BLaER1 (cell line): ENCODE data around the gene PDP2.
"Not testable (repeated sequence)": the region's sequence is repeated elsewhere in the genome, so short reads cannot be mapped to it uniquely, and the experiment has no call there.

Experiments used
- H3K27ac ChIP-seq: shearing (Covaris generic); formaldehyde crosslinking; 2 replicates; pipeline ENCODE4 v1.8.1; 2022
- H3K27me3 ChIP-seq: shearing (Covaris generic); formaldehyde crosslinking; 2 replicates; pipeline ENCODE4 v1.8.1; 2022
- H3K36me3 ChIP-seq: shearing (Covaris generic); formaldehyde crosslinking; 2 replicates; pipeline ENCODE4 v1.8.1; 2022
- H3K4me1 ChIP-seq: shearing (Covaris generic); formaldehyde crosslinking; 2 replicates; pipeline ENCODE4 v1.8.1; 2022
- H3K4me2 ChIP-seq: shearing (Covaris generic); formaldehyde crosslinking; 2 replicates; pipeline ENCODE4 v1.8.1; 2022
- H3K4me3 ChIP-seq: shearing (Covaris generic); formaldehyde crosslinking; 2 replicates; pipeline ENCODE4 v1.8.1; 2022
- H3K9ac ChIP-seq: shearing (Covaris generic); formaldehyde crosslinking; 2 replicates; pipeline ENCODE4 v1.8.1; 2022
- H3K9me3 ChIP-seq: shearing (Covaris generic); formaldehyde crosslinking; 2 replicates; pipeline ENCODE4 v1.8.1; 2022
- H4K20me1 ChIP-seq: shearing (Covaris generic); formaldehyde crosslinking; 2 replicates; pipeline ENCODE4 v1.8.1; 2022
- Cebpa-rat ChIP-seq: shearing (Covaris generic); IDR thresholded peaks from 2 replicates; pipeline ENCODE4 v1.8.1; 2022

Gene PDP2

DNA sequence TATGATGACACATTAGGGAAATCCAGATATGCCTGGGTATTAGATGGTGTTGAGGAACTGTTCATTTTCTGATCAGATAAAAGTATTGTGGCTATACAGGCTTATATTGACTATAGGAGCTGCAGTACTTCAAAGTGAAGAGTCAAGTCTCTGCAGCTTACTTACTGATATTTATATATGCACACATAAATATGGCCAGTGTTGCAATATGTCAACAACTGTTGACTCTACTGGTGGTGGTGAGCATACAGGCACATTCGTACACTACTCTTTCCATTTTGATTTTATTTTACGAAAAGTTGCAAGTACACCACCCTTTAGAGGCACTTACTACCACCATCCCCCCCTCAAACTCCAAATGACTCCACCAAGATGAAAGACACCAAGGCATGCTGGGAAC, 51.4 kb downstream of the PDP2 start:
- Histone ChIP-seq H3K9me3 (no peaks in the 10 kb centered on the region), H3K27me3 (peaks cover 6% of the 10 kb centered on the region), H3K9ac (no peak overlapping the region), H4K20me1 (peaks cover 36% of the 10 kb centered on the region), H3K27ac (no peak overlapping the region), H3K36me3 (peaks cover 24% of the 10 kb centered on the region), H3K4me2 (no peak overlapping the region), H3K4me3 (no peak overlapping the region), H3K4me1 (peaks cover 56% of the 10 kb centered on the region)
- no peak for TF ChIP-seq Cebpa-rat

DNA sequence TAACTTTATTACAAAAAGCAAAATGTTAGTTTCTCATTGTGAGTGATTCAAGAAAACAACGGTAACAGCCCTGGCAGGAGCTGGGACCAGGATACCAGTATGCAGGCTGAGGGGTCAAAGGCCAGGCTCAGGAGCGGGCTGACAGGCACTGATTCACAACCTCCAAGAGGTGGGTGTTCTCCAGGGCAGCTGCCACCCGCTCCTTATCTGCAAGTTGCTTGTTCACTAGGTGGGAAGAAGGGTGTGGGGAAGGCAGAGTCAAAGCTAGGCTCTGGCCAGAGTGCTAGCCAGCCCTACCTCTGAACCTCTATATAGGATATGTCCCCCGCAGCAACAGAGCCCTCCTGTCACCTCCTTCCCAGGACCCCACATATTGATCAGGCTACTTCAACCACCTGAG, 51.8 kb downstream of the PDP2 start:
- no peak overlapping the region for H3K27ac ChIP-seq
- H3K4me2 ChIP-seq: peak overlapping the region; percentile 99; the same call in 1 of the 2 replicates
- no peak overlapping the region for H3K9ac ChIP-seq
- peaks cover 2% of the 10 kb centered on the region; the same call in 1 of the 2 replicates for H3K27me3 ChIP-seq
- H3K4me3 ChIP-seq: no peak overlapping the region
- peaks cover 28% of the 10 kb centered on the region for H3K36me3 ChIP-seq
- peaks cover 56% of the 10 kb centered on the region for H3K4me1 ChIP-seq
- H4K20me1 ChIP-seq: peaks cover 40% of the 10 kb centered on the region
- no peak for TF ChIP-seq Cebpa-rat
- no peaks in the 10 kb centered on the region for H3K9me3 ChIP-seq

DNA sequence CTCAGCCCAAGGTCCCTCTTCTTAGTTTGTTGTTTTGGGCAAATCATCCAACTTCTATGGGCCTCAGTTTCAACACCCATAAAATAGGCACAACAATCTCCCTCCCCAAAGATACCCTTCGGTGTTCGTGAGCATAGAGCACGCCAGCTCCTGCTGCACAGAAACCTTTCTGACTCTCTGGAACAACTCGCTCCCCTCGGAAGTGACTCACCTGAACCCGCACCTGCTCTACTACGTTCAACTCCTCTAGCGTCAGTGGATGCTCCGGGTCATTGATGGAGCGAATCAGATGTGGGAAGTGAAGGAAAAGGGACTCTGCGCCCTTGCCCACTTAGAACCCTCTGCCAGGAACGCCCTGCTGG, 53.4 kb downstream of the PDP2 start:
- H3K4me1 ChIP-seq: peaks cover 49% of the 10 kb centered on the region
- H4K20me1 ChIP-seq: peaks cover 57% of the 10 kb centered on the region
- H3K4me3 ChIP-seq: peak overlapping the region; percentile 99
- H3K36me3 ChIP-seq: peaks cover 45% of the 10 kb centered on the region
- peak overlapping the region; percentile 97 for H3K9ac ChIP-seq
- peak overlapping the region; percentile 99 for H3K4me2 ChIP-seq
- TF ChIP-seq Cebpa-rat: no peak
- no peaks in the 10 kb centered on the region for H3K9me3 ChIP-seq
- H3K27ac ChIP-seq: peak overlapping the region; percentile 97
- no peaks in the 10 kb centered on the region for H3K27me3 ChIP-seq

DNA sequence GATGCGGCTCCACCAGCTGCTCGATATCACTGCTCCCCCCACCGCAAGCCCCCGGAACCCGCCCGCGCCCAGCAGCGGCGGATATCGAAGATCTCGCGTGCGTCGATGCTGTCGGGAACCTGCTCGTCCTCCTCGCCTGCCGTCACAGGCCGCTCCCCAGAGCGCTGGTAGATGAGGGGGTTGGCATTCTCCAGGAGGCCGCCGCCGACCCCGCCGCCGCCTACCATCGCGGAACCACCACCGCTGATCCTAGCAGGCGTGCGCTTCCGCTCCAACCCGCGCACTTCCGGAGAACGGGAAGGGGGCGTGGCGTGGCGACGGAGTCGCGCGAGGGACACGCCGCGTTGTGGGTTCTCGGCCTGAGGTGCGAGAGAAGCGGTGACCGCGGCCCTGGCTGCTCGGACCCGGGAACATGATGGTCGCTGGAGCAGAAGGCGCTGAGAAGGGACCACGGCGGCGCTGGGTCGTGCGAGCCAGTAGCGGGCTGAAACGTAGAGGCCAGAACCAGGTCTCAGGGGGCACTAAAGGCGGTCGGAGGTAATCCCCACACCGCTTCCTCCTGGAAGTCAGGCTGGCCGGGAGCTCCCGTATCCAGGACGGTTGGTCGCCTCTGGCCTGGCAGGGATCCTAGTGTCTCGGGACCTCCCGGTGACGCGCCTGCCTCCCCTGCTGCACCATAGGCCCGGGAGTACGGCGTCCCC, 54.0 kb downstream of the PDP2 start, which contains the start of gene CIAO2B:
Gene CIAO2B (minus strand): TSS at position 265 of the 701 bp plus-strand sequence. CDS start 38 bp downstream, at position 227.
- H3K4me2 ChIP-seq: peak within 1 kb of the TSS; percentile 99
- peaks cover 62% of the 10 kb centered on the region for H4K20me1 ChIP-seq
- peak within 1 kb of the TSS; percentile 97 for H3K27ac ChIP-seq
- peak within 1 kb of the TSS; percentile 99 for H3K4me3 ChIP-seq
- no peaks in the 10 kb centered on the region for H3K9me3 ChIP-seq
- peak within 1 kb of the TSS; percentile 97 for H3K9ac ChIP-seq
- H3K36me3 ChIP-seq: peaks cover 50% of the 10 kb centered on the region
- H3K27me3 ChIP-seq: no peaks in the 10 kb centered on the region
- no peak for TF ChIP-seq Cebpa-rat
- peaks cover 49% of the 10 kb centered on the region for H3K4me1 ChIP-seq

DNA sequence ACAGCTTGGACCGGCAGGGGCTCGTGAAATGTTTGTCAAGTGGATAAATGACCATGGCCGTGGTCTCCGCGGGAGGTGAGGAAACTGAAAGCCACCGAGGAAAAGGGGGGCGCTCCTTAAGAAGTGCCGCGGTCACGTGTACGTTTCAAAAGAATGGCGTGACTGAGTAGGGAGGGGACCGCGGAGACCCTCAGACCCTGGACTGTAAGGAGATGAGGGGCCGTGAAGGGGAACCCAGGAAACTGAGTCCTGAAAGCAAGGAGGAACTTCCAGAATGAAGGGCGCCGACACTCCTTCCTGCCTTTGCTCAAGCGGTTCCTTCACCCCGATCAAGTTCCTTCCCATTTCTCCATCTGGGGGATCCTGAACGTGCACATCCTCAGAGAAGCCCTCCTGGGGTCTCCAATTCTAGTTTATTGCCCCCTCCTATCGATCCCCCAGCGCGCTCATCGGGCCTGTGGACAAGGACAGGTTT, 54.6 kb downstream of the PDP2 start:
- peaks cover 56% of the 10 kb centered on the region for H3K36me3 ChIP-seq
- peaks cover 49% of the 10 kb centered on the region for H3K4me1 ChIP-seq
- H4K20me1 ChIP-seq: peaks cover 68% of the 10 kb centered on the region
- peak overlapping the region; percentile 97 for H3K27ac ChIP-seq
- H3K4me3 ChIP-seq: peak overlapping the region; percentile 99
- peak overlapping the region; percentile 99 for H3K4me2 ChIP-seq
- H3K9ac ChIP-seq: peak overlapping the region; percentile 97
- H3K27me3 ChIP-seq, H3K9me3 ChIP-seq: not testable (repeated sequence)

DNA sequence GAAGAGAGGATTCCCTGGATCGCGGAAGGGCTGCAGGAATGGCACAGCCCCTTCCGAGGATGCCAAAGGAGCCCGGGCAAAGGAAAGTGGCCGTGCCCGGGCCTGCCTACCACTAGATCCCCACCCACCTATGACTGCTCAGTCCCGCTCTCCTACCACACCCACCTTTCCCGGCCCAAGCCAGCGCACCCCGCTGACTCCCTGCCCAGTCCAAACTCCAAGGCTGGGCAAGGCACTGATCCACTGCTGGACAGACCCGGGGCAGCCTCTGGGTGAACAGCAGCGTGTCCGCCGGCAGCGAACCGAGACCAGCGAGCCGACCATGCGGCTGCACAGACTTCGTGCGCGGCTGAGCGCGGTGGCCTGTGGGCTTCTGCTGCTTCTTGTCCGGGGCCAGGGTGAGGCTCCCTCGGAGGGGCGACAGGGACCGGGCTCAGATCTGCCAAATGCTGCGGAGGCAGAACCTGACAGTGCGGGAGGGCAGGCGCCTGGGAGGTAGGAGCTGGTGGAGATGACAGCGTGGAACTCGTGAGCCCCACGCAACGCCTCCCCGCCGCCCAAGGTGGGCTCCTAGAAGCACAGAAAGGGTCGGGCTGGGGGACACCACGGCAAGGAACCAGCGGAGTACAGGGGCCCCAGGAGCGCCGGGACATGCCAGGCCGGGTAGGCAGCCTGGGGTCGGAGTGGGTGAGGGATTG, 55.1 kb downstream of the PDP2 start, which contains the start of gene CES2:
Gene CES2 (plus strand): TSS at position 203 of the 698 bp plus-strand sequence. CDS start 120 bp downstream, at position 323.
- H3K9me3 ChIP-seq: no peaks in the 10 kb centered on the region
- H3K36me3 ChIP-seq: peaks cover 62% of the 10 kb centered on the region
- peaks cover 49% of the 10 kb centered on the region for H3K4me1 ChIP-seq
- no peak for TF ChIP-seq Cebpa-rat
- peak within 1 kb of the TSS; percentile 97 for H3K9ac ChIP-seq
- no peaks in the 10 kb centered on the region for H3K27me3 ChIP-seq
- H3K4me3 ChIP-seq: peak within 1 kb of the TSS; percentile 99
- H4K20me1 ChIP-seq: peaks cover 70% of the 10 kb centered on the region
- peak within 1 kb of the TSS; percentile 97 for H3K27ac ChIP-seq
- peak within 1 kb of the TSS; percentile 99 for H3K4me2 ChIP-seq

DNA sequence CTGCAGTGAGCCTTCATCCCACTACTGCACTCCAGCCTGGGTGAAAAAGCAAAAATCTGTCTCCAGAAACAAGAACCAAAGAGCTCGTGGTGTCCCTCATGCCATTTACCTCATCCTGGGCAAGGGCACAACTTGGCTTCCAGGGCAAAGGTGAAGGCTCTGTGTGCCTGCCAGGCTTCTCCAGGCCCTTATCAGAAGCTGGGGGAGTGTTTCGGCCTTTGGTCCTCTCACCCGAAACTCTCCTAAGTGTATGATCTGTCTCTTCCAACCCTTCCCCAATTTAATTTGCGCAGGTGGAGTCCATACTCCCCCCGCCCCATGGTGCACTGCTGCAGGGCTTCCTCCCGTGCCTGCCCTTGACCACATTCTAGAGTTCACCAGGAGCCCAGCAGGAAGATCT, 56.1 kb downstream of the PDP2 start:
- Histone ChIP-seq H3K27ac (no peak overlapping the region), H3K9me3 (no peaks in the 10 kb centered on the region), H3K36me3 (peaks cover 67% of the 10 kb centered on the region), H4K20me1 (peaks cover 74% of the 10 kb centered on the region), H3K9ac (0 out of 2 replicates have a peak overlapping the region, but pooled peaks have one; percentile 10), H3K4me3 (peak overlapping the region; percentile 99; the same call in 1 of the 2 replicates), H3K4me1 (peaks cover 49% of the 10 kb centered on the region), H3K4me2 (peak overlapping the region; percentile 99), H3K27me3 (no peaks in the 10 kb centered on the region)
- no peak for TF ChIP-seq Cebpa-rat

DNA sequence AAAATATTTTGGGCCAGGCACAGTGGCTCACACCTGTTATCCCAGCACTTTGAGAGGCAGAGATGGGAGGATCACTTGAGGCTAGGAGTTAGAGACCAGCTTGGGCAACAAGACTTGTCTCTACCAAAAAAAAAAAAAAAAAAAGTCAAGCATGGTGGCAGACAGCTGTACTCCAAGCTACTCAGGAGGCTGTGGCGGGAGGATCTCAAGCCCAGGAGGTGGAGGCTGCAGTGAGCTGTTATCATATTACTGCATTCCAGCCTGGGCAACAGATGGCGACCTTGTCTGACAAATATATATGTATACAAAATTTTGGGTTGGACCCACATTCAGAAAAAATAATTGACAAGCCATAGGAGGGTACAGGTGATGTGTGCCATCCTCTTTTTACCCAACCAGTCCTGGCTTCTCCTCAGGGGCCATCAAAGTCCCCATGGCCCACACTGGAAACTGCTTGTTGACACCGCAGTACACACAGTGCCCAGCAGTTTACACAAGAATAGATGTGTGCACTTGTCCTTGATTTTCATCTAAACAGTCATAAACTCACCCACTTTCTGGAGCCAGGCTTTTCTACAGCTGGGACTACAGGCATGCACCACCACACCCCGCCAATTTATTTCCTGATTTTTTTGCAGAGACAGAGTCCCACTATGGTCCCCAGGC, 56.7 kb downstream of the PDP2 start:
- TF ChIP-seq Cebpa-rat: no peak
- no peaks in the 10 kb centered on the region for H3K9me3 ChIP-seq
- H3K4me1 ChIP-seq: peaks cover 48% of the 10 kb centered on the region
- no peak overlapping the region for H3K27ac ChIP-seq
- H3K4me3 ChIP-seq: no peak overlapping the region
- H3K27me3 ChIP-seq: no peaks in the 10 kb centered on the region
- H3K36me3 ChIP-seq: peaks cover 67% of the 10 kb centered on the region
- peaks cover 72% of the 10 kb centered on the region for H4K20me1 ChIP-seq
- H3K4me2 ChIP-seq: peak overlapping the region; percentile 99
- H3K9ac ChIP-seq: 0 out of 2 replicates have a peak overlapping the region, but pooled peaks have one; percentile 10

DNA sequence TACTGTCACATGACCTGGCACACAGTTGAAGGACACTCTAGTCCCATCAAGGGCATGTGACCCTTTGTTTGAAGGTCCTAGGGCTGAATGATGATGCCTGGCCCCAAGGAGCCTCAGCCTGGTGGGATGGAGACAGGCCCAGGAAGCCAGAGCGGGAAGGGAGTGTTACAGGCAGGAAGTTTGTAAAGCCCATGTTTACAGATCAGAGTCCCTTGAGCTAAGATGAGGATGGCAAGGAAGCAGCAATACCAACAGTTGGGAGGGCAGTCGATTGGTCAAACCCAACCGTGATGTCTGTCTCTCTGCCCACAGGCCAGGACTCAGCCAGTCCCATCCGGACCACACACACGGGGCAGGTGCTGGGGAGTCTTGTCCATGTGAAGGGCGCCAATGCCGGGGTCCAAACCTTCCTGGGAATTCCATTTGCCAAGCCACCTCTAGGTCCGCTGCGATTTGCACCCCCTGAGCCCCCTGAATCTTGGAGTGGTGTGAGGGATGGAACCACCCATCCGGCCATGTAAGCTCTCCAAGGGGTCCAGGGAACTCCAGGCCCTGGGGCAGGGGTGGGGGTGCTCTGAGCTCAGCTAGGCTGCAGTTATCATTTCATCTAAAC, 57.5 kb downstream of the PDP2 start:
- TF ChIP-seq Cebpa-rat: no peak
- Histone ChIP-seq H3K4me3 (no peak overlapping the region), H3K9ac (no peak overlapping the region), H3K4me2 (no peak overlapping the region), H3K36me3 (peaks cover 67% of the 10 kb centered on the region), H3K27ac (no peak overlapping the region), H3K27me3 (no peaks in the 10 kb centered on the region), H3K4me1 (peaks cover 40% of the 10 kb centered on the region), H3K9me3 (no peaks in the 10 kb centered on the region), H4K20me1 (peaks cover 64% of the 10 kb centered on the region)
